ENCODE measurements around the gene TACC2.

The TACC2 gene

DNA sequence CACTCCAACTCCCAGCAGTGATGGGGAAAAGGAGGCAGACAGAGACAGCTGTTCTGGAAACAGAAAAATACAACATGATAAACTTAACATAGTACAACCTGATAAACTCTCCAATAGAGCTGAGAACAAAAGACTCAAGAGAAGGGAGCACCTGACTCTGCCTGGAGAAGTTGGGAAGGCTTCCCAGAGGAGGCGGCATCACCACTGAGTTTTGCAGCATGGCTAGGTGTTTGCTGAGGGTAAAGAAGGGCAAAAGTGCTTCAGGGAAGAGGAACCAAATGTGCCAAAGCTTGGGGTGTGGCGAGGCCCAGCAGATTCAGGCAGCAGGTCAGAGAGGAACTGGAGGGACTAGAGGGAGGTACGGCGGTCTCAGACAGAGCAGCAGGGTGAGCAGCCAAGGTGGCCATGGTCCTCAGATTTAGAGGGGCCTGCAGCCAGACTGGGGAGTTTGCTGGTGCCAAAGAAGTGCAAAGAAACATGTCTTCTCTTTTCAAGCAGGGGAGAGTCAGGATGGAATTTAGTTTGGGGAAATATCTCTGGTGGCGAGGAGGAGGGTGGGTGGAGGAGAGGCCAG is 162.2 kb downstream of the TACC2 start:
- no peak for DNase-seq (ENCODE audit: low read depth in 2 of 2)
- TF ChIP-seq, protein P1, sequence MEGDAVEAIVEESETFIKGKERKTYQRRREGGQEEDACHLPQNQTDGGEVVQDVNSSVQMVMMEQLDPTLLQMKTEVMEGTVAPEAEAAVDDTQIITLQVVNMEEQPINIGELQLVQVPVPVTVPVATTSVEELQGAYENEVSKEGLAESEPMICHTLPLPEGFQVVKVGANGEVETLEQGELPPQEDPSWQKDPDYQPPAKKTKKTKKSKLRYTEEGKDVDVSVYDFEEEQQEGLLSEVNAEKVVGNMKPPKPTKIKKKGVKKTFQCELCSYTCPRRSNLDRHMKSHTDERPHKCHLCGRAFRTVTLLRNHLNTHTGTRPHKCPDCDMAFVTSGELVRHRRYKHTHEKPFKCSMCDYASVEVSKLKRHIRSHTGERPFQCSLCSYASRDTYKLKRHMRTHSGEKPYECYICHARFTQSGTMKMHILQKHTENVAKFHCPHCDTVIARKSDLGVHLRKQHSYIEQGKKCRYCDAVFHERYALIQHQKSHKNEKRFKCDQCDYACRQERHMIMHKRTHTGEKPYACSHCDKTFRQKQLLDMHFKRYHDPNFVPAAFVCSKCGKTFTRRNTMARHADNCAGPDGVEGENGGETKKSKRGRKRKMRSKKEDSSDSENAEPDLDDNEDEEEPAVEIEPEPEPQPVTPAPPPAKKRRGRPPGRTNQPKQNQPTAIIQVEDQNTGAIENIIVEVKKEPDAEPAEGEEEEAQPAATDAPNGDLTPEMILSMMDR (IDR thresholded peaks at IDR 0.05; ENCODE audit: low read depth, low read length) = no peak
- no peak overlapping the region for H3K4me3 ChIP-seq (replicated peaks in 1 of 2; ENCODE audit: low read depth in 2 of 2, low read length in 2 of 2)

DNA sequence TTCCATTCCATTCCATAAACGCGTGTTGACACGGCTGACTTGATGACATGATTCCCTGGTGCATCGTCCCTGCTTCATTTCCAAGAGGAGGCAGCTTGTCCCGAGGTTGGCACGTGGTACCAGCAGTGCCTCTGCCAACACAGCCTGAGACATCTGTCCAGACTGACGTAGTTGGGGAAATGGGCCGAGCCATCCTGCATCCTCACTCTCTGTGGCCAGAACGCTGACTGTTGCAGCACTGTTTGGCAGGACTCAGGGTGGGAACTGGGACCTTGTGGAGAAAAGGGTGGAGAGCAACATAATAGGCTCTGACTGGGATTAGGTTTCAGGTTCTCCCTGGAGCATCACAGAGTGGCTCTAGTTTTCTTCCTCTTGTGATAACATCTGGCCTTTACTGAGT is 163.6 kb downstream of the TACC2 start:
- TF ChIP-seq, protein P1 (IDR thresholded peaks at IDR 0.05; ENCODE audit: low read depth, low read length) = no peak
- peak; percentile 68 to 93 for DNase-seq (ENCODE audit: low read depth in 2 of 2)
- H3K4me3 ChIP-seq (replicated peaks in 1 of 2; ENCODE audit: low read depth in 2 of 2, low read length in 2 of 2) = no peak overlapping the region

DNA sequence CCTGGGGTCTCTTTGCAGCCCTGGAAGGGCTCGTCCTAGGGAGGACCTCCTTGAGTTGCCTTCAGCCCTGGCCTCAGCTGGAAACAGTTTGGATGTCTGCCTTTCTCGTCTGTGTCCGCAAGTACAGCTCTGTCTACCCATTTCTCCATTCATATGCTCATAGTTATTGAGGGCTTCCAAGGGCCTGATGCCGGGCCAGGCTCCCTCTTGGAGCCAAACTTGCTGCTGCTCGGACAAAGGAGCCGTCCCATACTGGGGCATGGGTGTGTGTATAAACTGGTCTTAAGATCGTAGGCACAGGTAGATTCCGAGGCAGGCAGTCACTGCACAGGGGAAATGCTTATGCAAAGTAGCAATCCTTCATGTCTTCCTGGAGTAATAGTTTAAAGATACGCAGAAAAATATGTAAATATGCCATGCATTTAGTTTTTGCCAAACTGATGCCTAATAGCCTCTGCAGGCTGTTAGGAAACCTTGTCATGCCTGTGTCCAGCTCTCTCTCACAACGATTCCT is 165.1 kb downstream of the TACC2 start:
- H3K4me3 ChIP-seq (replicated peaks in 1 of 2; ENCODE audit: low read depth in 2 of 2, low read length in 2 of 2) = no peak overlapping the region
- DNase-seq (ENCODE audit: low read depth in 2 of 2) = no peak
- TF ChIP-seq, protein P1 (IDR thresholded peaks at IDR 0.05; ENCODE audit: low read depth, low read length) = no peak

DNA sequence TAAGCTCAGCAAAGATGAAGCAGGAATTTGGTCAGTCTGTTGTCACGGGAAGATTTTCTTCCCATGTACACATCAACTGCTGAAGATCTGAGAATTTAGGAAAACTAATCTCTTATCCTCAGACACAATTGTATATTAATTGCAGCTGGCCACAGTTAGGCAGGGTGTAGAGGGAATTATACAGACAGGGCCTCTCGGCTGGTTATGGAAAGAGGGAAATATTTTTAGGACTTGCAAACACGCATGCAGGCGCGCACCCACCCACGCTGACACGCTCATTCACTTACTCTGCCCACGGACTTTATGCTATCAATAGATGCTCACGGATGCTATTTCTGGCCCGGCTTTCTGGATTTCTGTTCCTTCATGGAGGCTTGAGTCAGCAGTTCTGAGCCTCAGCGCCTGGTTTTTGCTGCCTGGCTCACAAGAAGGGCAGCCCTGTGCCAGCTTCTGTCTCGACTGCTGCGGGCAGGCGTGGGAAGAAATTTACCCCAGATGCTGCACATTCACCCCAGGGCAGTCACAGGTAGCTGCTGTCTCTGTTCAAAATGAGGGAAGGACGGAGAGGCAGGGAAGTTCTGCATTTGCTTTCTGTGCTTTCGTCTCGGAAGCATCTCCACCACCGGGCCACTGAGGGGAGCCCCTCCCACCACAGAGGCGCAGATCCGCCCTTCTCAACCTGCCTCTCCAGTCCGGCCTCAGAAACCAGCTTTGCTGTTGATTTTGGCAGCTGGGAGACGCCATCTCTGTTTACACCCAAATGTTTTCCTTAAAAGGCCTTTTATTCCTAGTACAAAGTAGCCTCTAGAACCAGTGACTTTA is 165.8 kb downstream of the TACC2 start:
- peak overlapping the region in 1 of 2 donors; percentile 30 for H3K4me3 ChIP-seq (replicated peaks in 1 of 2; ENCODE audit: low read depth in 2 of 2, low read length in 2 of 2)
- peak; percentile 48 to 71 for DNase-seq (ENCODE audit: low read depth in 2 of 2)
- TF ChIP-seq, protein P1 (IDR thresholded peaks at IDR 0.05; ENCODE audit: low read depth, low read length) = no peak

DNA sequence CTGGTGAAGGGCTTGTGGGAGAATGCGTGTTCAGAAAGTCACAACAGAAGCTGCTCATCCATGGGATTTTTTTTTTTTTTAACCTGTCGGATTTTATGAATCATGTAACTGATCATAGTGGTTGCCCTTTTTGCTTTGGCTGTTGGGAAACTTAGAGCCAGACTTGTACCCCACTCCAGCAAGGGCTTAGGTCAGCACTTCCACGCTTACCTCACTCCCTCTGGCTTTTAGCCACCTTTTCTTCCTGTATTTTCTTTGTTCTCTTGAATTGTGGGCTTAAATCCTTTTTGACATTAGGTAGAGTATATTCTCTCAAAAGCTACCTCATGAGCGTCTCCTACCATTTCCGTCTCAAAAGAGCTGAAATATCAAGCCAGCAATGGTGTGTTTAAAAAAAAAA is 168.5 kb downstream of the TACC2 start:
- TF ChIP-seq, protein P1 (IDR thresholded peaks at IDR 0.05; ENCODE audit: low read depth, low read length) = no peak
- peak in 1 of 2 donors; percentile 29 for DNase-seq (ENCODE audit: low read depth in 2 of 2)
- H3K4me3 ChIP-seq (replicated peaks in 1 of 2; ENCODE audit: low read depth in 2 of 2, low read length in 2 of 2) = no peak overlapping the region

DNA sequence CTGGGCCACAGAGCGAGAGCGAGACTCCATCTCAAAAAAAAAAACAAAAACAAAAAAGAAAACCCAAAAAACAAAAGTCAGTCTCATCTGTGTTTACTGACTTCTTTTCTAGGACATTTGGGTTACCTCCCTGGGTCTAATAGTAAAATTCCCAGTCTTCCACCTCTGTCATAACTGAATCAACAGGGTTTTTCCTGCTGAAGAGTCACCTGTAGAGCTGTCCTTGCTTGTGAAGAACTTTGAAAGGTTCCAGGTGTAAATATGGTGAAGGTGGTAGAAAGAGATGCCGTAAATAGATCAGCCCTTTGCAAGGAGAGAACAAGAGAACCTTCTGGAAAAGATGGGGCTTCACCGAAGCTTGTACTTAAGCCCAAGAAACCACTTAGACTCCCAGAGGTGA is 169.4 kb downstream of the TACC2 start:
- DNase-seq (ENCODE audit: low read depth in 2 of 2) = no peak
- TF ChIP-seq, protein P1 (IDR thresholded peaks at IDR 0.05; ENCODE audit: low read depth, low read length) = no peak
- no peak overlapping the region for H3K4me3 ChIP-seq (replicated peaks in 1 of 2; ENCODE audit: low read depth in 2 of 2, low read length in 2 of 2)

All from cardiac fibroblast (primary cell).